NT2/D1 (cell line): ENCODE measurements around the gene KCNJ2.

Source experiments
- DNase-seq: peaks from one replicate; pipeline ENCODE4 v3.0.0-alpha.2; 2011; ENCODE audit warnings: low read depth, low spot score
- H3K27me3 ChIP-seq: 2 replicates; pipeline ENCODE4 v1.6.0; 2011; ENCODE audit warnings: mild to moderate bottlenecking; ENCODE audit not compliant: insufficient read length, insufficient read depth
- H3K36me3 ChIP-seq: 2 replicates; pipeline ENCODE4 v1.6.1; 2011; ENCODE audit warnings: mild to moderate bottlenecking, low read length, mixed read lengths; ENCODE audit not compliant: insufficient read depth, insufficient read length
- H3K4me1 ChIP-seq: 2 replicates; pipeline ENCODE4 v1.5.1; 2011; ENCODE audit not compliant: insufficient read depth, insufficient read length
- H3K4me3 ChIP-seq: 2 replicates; pipeline ENCODE4 v1.5.1; 2011; ENCODE audit warnings: low read depth; ENCODE audit not compliant: insufficient read length
- H3K9ac ChIP-seq: 2 replicates; pipeline ENCODE4 v1.6.0; 2011; ENCODE audit warnings: low read depth; ENCODE audit not compliant: insufficient read length
- H3K9me3 ChIP-seq: 2 replicates; pipeline ENCODE4 v1.5.1; 2011; ENCODE audit warnings: mild to moderate bottlenecking, low read length; ENCODE audit not compliant: insufficient read depth
- SUZ12 ChIP-seq: IDR thresholded peaks from 2 replicates; pipeline ENCODE4 v1.6.1; 2011; ENCODE audit not compliant: insufficient read length, insufficient read depth; ENCODE audit errors: extremely low read depth
- YY1 ChIP-seq: IDR thresholded peaks from 2 replicates; pipeline ENCODE4 v1.6.1; 2011; ENCODE audit not compliant: insufficient read length, insufficient read depth
- ZNF274 ChIP-seq: IDR thresholded peaks from 2 replicates; pipeline ENCODE4 v1.6.1; 2011; ENCODE audit warnings: mild to moderate bottlenecking, low read depth, low read length

Gene KCNJ2

DNA sequence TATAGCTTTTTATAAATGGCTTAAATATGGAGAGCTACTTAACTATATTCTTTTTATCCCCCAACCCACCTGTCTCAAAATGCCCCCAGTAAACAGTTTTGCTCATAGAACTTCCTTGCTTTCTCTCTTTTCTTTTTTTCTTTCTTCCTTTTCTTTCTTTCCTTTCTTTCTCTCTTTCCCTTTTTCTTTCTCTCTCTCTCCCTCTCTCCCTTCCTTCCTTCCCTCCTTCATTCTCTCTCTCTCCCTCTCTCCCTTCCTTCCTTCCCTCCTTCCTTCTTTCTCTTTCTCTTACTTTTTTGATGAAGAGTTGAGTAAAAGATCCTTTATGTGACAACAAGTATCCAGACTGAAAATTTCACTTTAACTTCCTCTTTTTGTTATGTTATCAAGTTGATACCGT, 48.2 kb downstream of the KCNJ2 start:
- no peak for DNase-seq
- TF ChIP-seq SUZ12 = no peak
- no peak for TF ChIP-seq YY1
- TF ChIP-seq ZNF274 = no peak

DNA sequence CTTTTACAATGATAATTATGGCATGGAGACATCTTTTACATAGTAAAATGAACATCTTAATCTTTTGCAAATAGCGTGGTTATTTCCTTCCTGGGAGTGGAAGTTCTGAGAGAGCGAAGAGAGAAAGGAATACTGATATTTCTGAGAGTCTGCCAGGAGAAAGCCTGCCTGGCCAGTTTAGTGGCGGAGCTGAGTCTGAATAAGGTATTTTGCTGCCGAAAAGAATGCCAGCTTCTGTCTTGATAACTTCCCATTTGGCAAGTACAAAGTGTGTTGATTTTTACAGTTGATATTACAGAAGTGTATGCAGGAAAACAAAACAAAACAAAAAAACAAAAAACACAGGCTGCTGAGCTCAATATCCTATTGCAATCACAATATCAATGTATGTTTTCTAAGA, 55.9 kb downstream of the KCNJ2 start:
- Histone ChIP-seq H3K36me3 (no peaks in the 10 kb centered on the region), H3K9ac (no peak overlapping the region), H3K27me3 (no peaks in the 10 kb centered on the region), H3K4me1 (no peaks in the 10 kb centered on the region), H3K9me3 (no peaks in the 10 kb centered on the region), H3K4me3 (no peak overlapping the region)
- no peak for DNase-seq
- TF ChIP-seq SUZ12 = no peak

More for the DNA sequence above, 48.2 kb downstream of the KCNJ2 start:
- Histone ChIP-seq H3K36me3 (no peaks in the 10 kb centered on the region), H3K9me3 (peaks cover 10% of the 10 kb centered on the region; the same call in 1 of the 2 replicates), H3K4me3 (no peak overlapping the region), H3K27me3 (no peaks in the 10 kb centered on the region), H3K4me1 (no peaks in the 10 kb centered on the region), H3K9ac (no peak overlapping the region)
